ENCODE results near the gene JAKMIP1. TPM values are rescaled to one million over a fixed set of nuclear protein-coding genes. Genes with fewer than 3 reads are reported as not detected.

The JAKMIP1 gene
- total RNA-seq, 1 experiment from 2014 or later = not detected

DNA sequence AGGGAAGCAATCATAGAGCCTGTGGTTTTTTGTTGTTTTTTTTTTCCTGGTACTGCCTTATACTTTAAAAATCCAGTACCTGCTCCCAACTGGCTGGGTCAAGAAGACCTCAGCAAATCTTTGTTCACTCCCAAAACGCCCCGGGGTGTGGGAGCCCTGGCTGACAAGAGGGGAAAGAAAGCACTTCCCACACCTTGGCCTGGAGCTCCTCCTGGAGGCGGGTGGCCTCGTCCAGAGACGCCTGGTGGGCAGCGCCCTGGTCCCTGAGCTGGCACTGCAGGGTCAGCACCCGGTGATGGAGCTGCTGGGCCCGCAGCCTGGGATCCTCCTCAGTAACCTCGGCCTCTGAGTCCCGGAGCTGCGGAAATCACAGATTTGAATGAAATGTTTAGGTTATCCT, 220.4 kb downstream of the JAKMIP1 start:
- no TSS peak for BruUV-seq (replicated peaks)
- DNase-seq = peak in 1 of 2 experiments; percentile 34
- H3K4me3 ChIP-seq (ENCODE audit: low read depth, low read length) = no peak overlapping the region
- H3K9me3 ChIP-seq = peaks cover 4% of the 10 kb centered on the region; the same call in 1 of the 2 replicates
- no peaks in the 10 kb centered on the region for H3K4me1 Mint-ChIP-seq (ENCODE audit: low read depth, unreplicated experiment)
- H3K36me3 ChIP-seq (ENCODE audit: control insufficient read depth, insufficient read depth, low read length) = no peaks in the 10 kb centered on the region
- H3K27me3 Mint-ChIP-seq (ENCODE audit: insufficient read depth, unreplicated experiment) = peaks cover 5% of the 10 kb centered on the region
- no peaks in the 10 kb centered on the region for H3K27me3 ChIP-seq (replicated peaks; ENCODE audit: control insufficient read depth, insufficient read depth, low read length)
- no peak overlapping the region for H3K27ac Mint-ChIP-seq (ENCODE audit: unreplicated experiment)
- intact Hi-C loops (cut with micrococcal nuclease; ENCODE audit: unreplicated experiment) = no loop called here
- POLR2A ChIA-PET = no interaction called here
- CTCF ChIA-PET = no interaction called here
- H3K4me1 ChIP-seq = no peaks in the 10 kb centered on the region
- no peaks in the 10 kb centered on the region for H3K36me3 Mint-ChIP-seq (ENCODE audit: insufficient read depth, unreplicated experiment)
- no peak overlapping the region for H3K4me3 Mint-ChIP-seq (ENCODE audit: unreplicated experiment)
- TF ChIP-seq, protein P1, sequence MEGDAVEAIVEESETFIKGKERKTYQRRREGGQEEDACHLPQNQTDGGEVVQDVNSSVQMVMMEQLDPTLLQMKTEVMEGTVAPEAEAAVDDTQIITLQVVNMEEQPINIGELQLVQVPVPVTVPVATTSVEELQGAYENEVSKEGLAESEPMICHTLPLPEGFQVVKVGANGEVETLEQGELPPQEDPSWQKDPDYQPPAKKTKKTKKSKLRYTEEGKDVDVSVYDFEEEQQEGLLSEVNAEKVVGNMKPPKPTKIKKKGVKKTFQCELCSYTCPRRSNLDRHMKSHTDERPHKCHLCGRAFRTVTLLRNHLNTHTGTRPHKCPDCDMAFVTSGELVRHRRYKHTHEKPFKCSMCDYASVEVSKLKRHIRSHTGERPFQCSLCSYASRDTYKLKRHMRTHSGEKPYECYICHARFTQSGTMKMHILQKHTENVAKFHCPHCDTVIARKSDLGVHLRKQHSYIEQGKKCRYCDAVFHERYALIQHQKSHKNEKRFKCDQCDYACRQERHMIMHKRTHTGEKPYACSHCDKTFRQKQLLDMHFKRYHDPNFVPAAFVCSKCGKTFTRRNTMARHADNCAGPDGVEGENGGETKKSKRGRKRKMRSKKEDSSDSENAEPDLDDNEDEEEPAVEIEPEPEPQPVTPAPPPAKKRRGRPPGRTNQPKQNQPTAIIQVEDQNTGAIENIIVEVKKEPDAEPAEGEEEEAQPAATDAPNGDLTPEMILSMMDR (IDR thresholded peaks at IDR 0.05; ENCODE audit: insufficient read depth in 1 of 2, low read depth in 1 of 2, low read length in 1 of 2, severe bottlenecking in 1 of 2, unreplicated experiment in 1 of 2) = peak in 1 of 2 experiments; percentile 31
- H3K9me3 Mint-ChIP-seq (ENCODE audit: unreplicated experiment) = peaks cover 18% of the 10 kb centered on the region

DNA sequence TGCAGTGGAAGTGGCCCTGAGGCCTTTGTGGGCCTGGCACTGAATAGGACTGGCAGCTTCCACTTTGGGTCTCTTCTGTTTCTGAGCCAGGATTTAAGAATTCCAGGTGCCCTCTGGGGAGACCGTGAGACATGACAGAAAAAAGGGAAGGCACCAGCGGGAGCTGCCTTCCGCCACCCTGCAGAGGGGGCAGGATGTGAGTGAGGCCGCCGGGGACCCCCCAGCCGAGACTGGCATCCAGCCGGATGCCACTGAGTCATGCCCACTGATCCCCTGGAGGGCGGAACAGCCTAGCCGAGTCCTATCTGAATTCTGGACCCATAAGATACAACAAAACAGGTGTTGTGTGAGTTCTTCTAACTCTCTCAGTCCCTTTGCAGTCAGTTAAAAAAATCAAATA, 223.4 kb downstream of the JAKMIP1 start:
- ChIA-PET CTCF (no interaction called here), POLR2A (no interaction called here)
- no peaks in the 10 kb centered on the region for H3K4me1 ChIP-seq
- H3K4me3 Mint-ChIP-seq (ENCODE audit: unreplicated experiment) = no peak overlapping the region
- DNase-seq = no peak
- no peak overlapping the region for H3K27ac Mint-ChIP-seq (ENCODE audit: unreplicated experiment)
- intact Hi-C loops (cut with micrococcal nuclease; ENCODE audit: unreplicated experiment) = no loop called here
- H3K36me3 ChIP-seq (ENCODE audit: control insufficient read depth, insufficient read depth, low read length) = no peaks in the 10 kb centered on the region
- H3K9me3 ChIP-seq = no peaks in the 10 kb centered on the region
- TF ChIP-seq, protein P1 (IDR thresholded peaks at IDR 0.05; ENCODE audit: insufficient read depth in 1 of 2, low read depth in 1 of 2, low read length in 1 of 2, severe bottlenecking in 1 of 2, unreplicated experiment in 1 of 2) = no peak
- no peak overlapping the region for H3K4me3 ChIP-seq (ENCODE audit: low read depth, low read length)
- H3K9me3 Mint-ChIP-seq (ENCODE audit: unreplicated experiment) = no peaks in the 10 kb centered on the region
- peaks cover 5% of the 10 kb centered on the region for H3K27me3 Mint-ChIP-seq (ENCODE audit: insufficient read depth, unreplicated experiment)
- no peaks in the 10 kb centered on the region for H3K36me3 Mint-ChIP-seq (ENCODE audit: insufficient read depth, unreplicated experiment)
- no peaks in the 10 kb centered on the region for H3K4me1 Mint-ChIP-seq (ENCODE audit: low read depth, unreplicated experiment)
- H3K27me3 ChIP-seq (replicated peaks; ENCODE audit: control insufficient read depth, insufficient read depth, low read length) = no peaks in the 10 kb centered on the region
- BruUV-seq (replicated peaks) = no TSS peak

DNA sequence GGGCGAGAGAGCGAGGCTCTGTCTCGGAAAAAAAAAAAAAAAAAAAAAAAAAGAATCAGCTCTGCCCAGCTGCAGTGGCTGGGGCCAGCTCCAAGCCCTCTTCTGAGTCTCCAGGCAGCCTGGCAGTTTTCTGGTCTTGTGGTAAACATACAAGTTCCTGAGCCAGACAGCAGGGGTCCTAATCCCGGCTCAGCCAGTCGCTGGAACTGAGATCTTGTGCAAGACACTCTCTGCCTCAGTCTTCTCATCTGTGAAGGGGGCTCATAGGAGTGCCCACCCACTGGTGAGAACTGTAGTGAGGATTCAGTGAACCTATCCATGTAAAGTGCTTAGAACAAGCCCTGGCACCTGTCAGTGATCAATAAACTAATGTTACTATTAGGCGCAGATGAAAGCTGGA, 223.9 kb downstream of the JAKMIP1 start:
- Histone ChIP-seq H3K9me3 (no peaks in the 10 kb centered on the region), H3K4me3 (ENCODE audit: low read depth, low read length) (no peak overlapping the region), H3K27me3 (replicated peaks; ENCODE audit: control insufficient read depth, insufficient read depth, low read length) (no peaks in the 10 kb centered on the region), H3K4me1 (no peaks in the 10 kb centered on the region), H3K36me3 (ENCODE audit: control insufficient read depth, insufficient read depth, low read length) (no peaks in the 10 kb centered on the region)
- TF ChIP-seq, protein P1 (IDR thresholded peaks at IDR 0.05; ENCODE audit: insufficient read depth in 1 of 2, low read depth in 1 of 2, low read length in 1 of 2, severe bottlenecking in 1 of 2, unreplicated experiment in 1 of 2) = no peak
- H3K9me3 Mint-ChIP-seq (ENCODE audit: unreplicated experiment) = no peaks in the 10 kb centered on the region
- ChIA-PET CTCF (interaction anchor here (1.1 kb wide), 1 partner anchor 22 kb away, joined by 3 read pairs; no protein-coding TSS in a partner anchor), POLR2A (no interaction called here)
- no TSS peak for BruUV-seq (replicated peaks)
- no peak overlapping the region for H3K27ac Mint-ChIP-seq (ENCODE audit: unreplicated experiment)
- DNase-seq = no peak
- H3K27me3 Mint-ChIP-seq (ENCODE audit: insufficient read depth, unreplicated experiment) = peaks cover 4% of the 10 kb centered on the region
- intact Hi-C loops (cut with micrococcal nuclease; ENCODE audit: unreplicated experiment) = no loop called here
- H3K36me3 Mint-ChIP-seq (ENCODE audit: insufficient read depth, unreplicated experiment) = no peaks in the 10 kb centered on the region
- no peaks in the 10 kb centered on the region for H3K4me1 Mint-ChIP-seq (ENCODE audit: low read depth, unreplicated experiment)
- no peak overlapping the region for H3K4me3 Mint-ChIP-seq (ENCODE audit: unreplicated experiment)

Other genes with a start within 250 kb of the JAKMIP1 start
- gene C4orf50, start 182.1 kb downstream of the JAKMIP1 start, total RNA-seq (2022) = not detected in 2 replicates
- 17.8 and 24.9 TPM in 2 replicates for gene WFS1, start 69.3 kb upstream of the JAKMIP1 start, total RNA-seq (2022)